Stimulated activated CD8-positive, alpha-beta memory T cell treated with anti-CD3 and anti-CD28 coated beads, Interleukin-4, amount 100 ng/mL, for 1 hour (primary cell): Measurements from ENCODE around the gene GJC1.
A peak's percentile ranks its signal among the peaks of the same experiment; 100 is the strongest.

Source experiments
- DNase-seq, 2 donors: peaks; one replicate each; pipeline ENCODE4 v3.0.0-alpha.2; 2020; ENCODE audit warnings: low read depth in 2 of 2, low spot score in 1 of 2

Gene GJC1

DNA sequence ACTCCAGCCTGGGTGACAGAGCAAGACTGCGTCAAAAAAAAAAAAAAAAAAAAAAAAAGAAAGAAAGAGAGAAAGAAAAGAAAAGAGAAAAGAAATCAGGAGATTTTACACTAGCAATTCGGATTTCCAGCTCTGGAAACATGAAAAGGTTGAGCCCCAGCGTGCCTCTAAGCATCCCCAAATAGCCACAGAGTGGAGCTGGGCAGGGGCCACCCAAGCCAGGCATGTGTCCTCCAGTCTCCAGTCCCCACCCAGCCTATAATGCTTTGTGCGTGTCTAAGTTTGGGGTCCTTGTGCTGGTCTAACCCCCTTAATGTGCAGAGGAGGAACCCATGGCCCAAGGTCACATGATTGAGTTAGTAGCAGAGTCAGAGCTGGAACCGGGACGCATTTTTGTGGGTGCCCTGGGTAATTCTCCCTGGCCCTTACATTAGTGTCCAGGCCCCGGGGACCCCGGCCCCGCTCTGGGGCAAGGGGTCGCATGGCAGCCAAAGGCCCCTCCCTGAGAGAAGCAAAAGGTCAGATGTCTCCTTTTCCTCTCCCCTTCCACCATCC, 51.4 kb downstream of the GJC1 start:
- no peak for DNase-seq

DNA sequence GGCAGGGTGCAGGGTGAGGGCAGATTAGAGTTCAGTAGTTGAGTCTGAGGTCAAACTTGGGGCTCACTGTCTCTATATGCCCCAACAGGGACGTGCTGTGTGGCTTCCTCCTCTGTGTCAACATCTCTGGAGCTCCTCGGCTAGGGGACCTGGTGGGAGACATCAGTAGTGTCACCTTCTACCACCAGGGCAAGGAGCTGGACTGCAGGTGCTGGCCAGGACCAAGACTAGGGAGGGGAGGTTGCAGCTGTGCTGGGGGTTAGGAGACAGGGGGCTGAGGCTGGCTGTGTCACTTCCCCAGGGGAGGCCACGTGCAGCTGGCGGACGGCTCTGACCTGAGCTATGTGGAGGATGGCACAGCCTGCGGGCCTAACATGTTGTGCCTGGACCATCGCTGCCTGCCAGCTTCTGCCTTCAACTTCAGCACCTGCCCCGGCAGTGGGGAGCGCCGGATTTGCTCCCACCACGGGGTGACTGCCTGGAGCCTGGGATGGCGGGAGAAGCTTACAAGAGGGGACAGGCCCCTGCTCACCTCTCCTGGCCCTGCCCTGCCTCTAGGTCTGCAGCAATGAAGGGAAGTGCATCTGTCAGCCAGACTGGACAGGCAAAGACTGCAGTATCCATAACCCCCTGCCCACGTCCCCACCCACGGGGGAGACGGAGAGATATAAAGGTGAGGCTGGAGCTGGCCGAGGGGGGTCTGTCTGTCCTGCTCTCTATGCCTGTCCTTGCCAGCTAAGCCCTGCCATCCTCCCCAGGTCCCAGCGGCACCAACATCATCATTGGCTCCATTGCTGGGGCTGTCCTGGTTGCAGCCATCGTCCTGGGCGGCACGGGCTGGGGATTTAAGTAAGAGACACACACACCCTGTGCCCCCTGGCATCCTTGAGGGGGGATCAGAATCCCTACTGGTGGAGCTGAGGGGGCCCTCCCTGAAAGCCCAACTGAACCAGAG, 52.4 kb downstream of the GJC1 start:
- DNase-seq = no peak

DNA sequence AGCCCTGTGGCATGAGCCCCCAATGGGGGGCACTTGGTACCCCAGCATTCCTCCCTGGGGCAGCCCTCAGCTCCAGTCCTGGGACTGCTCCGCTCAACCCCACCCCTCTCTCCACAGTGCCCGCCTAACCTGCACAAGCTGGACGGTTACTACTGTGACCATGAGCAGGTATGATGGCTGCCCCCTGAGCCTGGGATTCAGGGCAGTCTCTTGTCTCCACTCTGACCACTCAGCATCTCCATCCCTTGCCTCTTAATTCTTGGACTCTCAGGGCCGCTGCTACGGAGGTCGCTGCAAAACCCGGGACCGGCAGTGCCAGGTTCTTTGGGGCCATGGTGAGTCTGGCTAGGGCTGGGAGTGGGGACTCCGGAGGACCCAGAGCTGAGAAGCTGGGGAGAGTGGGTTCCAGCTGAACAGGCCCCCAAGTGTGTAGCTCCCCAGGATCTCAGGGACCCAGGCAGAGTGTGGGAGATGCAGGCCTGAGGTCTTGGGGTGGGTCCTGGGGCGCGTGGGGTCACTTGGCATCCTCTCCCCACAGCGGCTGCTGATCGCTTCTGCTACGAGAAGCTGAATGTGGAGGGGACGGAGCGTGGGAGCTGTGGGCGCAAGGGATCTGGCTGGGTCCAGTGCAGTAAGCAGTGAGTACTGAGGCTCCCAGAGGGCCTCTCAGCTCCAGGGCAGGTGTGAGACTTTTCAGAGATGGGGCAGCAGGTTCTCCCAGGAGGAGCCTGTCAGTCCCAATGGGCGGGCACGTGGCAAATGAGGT, 53.3 kb downstream of the GJC1 start:
- no peak for DNase-seq

DNA sequence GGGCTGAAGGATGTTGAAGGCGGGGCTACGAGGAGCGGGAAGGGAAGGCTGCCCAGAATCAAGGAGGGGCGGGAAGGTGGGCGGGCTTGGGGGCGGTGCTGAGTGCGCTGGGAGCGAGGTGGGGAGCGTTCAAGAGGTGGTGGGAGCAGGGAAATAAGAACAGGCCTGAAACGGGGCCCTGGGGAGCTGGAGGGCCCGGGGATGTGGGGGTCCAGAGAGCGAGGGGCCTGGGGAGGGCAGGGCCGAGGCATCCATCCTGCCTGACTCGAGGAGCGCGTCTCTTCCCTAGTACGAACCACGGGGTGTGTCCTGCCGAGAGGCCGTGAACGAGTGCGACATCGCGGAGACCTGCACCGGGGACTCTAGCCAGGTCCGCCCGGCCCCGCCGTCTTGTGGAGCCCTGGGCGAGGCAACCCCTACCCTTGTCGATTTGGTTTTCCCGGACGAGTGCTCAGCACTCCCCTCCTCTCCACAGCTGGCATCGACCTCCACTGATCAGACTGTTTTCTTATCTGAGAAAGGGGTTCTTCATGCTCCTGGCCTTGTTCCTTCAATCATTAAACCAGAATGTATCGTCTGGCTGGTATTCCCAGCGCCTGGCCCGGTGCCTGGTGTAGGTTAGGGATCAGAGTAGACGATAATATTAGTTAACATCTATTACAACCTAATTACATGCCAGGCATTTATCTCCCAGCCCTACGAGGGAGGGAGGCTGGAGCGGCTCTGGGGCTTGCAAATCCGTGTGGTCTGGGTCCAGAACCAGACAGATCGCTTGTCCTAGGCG, 54.1 kb downstream of the GJC1 start:
- DNase-seq = no peak

DNA sequence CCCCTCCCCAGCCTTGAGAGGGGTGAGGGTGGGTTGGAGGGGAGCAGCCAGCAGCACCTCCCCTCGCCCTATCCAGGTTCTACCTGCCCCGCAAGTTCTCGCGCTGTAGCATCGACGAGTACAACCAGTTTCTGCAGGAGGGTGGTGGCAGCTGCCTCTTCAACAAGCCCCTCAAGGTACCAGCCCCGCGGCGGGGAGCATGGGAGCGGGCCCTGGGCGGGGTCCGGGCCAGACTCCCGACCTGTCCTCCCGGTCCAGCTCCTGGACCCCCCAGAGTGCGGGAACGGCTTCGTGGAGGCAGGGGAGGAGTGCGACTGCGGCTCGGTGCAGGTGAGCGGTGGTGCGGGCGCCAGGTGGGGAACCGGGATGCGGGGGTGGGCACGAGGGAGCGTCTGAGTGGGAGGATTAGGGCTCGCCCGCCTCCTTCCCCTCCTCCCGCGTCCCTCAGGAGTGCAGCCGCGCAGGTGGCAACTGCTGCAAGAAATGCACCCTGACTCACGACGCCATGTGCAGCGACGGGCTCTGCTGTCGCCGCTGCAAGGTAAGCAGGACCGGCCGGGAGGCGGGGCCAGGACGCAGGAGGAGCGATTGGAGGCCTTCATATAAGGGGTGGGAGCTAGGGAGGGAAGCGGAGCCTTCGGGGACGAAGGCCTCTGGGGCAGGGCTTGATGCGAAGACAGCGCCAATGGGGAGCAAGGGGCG, 54.8 kb downstream of the GJC1 start:
- peak; percentile 96 for DNase-seq

DNA sequence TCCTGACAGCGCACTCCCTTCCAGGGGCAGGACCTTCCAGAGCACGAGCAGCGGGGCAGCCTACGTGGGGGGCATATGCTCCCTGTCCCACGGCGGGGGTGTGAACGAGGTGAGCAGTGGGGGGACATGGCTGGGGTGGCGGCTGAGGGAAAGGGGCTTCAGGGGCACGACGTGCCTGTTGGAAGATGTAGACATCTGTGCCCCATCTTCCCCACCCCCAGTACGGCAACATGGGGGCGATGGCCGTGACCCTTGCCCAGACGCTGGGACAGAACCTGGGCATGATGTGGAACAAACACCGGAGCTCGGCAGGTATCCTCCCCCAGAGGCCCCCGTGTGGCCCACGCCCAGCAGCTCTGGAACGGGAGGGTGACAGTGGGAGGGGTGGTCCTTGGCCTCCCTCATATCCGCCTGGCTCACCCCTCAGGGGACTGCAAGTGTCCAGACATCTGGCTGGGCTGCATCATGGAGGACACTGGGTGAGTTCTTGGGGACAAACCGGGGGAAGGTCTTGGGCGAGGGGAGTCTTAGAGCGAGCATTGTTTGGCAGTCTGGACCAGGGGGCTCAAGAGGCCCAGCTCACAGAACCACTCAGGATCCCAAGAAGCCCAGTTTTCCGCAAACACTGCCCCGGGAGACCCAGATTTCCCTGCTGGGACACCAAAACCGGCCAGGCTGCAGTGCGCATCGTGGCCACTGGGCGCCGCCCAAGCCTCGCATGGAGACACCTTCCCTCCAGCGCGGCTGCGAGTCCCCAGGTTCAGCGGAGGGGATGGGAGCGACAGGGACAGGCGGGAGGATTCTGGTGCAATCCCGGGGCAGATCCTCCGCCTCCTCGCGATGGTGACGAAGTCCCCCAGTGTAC, 55.6 kb downstream of the GJC1 start:
- DNase-seq = peak; percentile 66 to 69

DNA sequence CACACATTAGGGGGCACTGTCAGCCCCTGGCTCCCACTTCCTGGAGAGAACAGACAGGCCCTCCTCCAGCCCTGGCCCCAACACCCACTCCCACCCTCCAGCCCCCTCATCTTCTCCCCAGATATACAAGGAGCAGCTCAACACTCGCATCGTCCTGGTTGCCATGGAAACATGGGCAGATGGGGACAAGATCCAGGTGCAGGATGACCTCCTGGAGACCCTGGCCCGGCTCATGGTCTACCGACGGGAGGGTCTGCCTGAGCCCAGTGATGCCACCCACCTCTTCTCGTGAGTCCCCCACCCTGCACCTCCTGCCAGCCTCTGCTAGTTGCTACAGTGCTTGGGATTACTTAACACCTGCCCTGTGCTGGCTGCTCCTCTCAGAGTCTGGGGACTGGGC, 56.9 kb downstream of the GJC1 start:
- no peak for DNase-seq

DNA sequence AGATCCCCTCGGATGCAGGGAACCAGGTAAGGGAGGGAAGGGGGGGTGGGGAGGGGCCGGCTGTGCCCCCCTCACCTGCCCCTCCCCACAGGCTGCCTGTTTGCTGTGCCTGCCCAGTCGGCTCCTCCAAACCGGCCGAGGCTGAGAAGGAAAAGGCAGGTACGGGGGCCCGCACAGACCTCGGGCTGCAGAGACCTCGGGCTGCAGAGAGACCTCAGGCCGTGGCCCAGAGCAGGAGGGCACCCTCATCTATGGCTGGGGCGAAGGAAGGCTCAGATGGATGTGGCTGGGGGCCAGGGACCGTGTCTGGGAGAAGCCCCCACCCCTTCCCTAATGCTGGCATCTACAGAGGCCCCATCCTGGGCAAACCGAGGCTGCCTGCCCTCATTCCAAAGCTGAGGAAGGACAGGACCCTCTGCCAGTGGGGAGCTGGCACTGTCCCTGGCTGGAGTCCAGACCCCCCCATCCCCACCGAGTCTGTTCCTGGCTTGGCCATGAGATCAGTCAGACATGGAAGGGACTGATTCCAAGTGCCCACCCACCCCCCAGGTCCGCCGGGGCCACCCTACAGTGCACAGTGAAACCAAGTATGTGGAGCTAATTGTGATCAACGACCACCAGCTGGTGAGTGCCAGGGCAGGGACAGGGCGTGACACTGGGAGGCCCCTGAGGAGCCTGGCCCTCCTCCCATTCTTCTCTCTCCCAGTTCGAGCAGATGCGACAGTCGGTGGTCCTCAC, 57.6 kb downstream of the GJC1 start:
- DNase-seq = no peak

DNA sequence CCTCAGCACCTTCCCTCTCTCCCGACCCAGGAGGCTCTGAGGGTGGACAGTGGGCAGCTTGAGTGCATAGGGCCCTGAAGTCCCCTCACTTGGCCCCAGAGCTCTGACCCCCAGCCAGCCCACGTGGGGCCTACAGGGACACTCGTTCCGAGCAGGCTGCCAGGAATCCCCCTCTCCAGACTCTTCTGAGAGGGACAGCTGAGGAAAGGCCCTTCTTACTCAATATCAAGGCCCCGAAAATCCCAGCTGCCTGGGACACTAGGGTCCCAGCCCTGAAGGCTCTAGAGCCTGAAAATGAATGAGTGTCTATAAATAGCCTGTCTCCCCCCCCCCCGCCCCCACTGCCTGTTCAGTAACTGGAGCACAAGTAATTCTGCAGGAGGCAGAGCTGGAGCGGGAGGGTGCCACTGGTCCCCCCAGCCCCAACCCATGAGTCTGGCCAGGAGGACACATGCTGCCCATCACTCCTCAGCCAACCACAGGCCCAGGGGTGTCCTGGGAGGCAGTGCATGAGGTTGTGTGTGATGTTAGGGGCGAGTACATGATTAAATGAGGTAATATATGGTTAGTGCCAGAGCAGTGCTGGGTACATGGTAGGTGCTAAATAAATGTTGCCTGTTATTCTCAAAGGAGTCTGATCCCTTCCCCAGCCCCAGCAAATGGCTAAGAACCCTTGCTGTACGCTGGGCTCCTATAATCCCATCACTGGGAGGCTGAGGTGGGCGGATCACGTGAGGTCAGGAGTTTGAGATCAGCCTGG, 59.7 kb downstream of the GJC1 start:
- DNase-seq = no peak

DNA sequence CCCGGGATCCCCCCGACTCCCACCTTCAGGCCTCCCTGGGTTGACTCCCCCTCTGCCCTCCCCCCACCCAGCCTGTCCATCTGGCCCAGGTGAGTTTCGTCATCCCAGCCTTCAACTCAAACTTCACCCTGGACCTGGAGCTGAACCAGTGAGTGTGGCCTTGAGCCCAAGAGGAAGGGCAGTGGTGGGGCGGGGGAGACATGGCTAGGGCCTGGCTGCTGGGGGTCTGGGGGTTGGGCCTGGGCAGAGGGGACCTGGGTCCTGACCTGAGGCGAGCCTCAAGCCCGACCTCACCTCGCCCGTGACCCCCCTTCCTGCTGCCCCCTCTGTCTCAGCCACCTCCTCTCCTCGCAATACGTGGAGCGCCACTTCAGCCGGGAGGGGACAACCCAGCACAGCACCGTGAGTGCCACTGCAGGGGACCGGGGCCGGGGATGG, 60.4 kb downstream of the GJC1 start:
- DNase-seq = no peak

DNA sequence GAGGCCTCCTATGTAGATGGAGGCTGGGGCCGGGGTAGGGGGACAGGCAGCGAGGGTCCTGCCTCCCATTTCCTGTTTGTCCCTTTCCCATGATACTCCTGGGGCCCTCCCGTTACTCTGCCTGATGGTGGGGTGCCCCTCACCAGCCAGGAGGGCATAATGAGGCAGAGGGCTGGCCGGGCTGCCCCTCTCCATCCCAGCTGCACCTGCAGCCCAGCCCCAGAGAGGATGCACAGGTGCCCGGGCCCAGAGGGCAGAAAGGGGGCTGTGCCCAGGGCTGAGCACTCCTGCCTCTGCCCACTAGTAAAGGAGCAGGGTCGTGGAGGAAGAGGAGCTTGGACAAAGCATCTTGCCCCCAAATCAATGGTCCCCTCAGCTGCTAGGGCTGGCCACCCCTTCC, 60.9 kb downstream of the GJC1 start:
- DNase-seq = no peak

DNA sequence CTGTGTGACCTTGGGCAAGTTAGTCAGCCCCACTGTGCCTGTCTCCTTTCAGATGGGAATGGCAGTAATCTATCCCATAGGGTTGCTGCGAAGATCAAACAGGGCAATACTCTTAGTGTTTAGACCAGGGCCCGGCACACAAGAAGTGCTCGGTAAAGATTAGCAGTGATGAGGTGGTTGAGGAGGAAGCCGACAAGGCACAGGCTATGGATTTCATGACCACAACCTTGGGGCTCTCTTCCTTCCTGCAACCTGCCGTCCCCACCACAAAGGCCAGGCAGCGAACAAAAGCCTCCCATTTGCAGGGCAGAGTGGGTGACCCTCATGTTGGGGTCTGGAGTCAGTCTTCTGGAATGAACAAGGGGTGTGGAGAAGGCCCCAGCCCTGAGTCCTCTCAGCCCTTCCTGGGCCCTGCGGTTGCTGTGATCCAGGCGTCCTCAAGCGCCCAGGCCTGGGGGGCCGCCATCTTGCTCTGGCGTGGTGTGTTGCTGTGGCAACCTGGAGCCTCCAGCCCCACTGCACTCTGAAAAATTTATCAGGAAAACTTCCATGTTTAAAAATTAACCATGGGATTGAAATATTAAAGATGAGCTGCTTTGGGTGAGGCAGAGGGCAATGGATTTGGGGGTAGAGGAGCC, 61.5 kb downstream of the GJC1 start:
- no peak for DNase-seq

DNA sequence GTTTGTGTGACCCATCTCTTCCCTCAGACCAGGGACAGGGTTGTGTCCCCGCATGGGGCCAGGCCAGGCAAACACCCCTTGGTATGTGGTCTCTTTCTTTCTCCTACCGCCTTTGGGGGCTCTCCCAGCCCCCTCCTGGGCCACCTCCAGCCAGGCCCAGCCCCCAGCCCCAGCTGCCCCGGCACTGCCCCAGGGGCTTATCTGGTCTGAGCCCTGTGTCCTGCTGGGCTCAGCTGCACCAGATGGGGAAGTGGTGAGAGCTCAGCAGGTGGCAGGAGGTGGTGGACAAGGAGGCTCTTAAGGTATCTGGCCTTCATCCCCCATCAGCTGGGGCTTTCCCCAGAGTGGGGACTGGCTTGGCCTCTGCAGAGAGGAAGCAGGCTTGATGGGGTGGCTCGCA, 62.6 kb downstream of the GJC1 start:
- DNase-seq = no peak

DNA sequence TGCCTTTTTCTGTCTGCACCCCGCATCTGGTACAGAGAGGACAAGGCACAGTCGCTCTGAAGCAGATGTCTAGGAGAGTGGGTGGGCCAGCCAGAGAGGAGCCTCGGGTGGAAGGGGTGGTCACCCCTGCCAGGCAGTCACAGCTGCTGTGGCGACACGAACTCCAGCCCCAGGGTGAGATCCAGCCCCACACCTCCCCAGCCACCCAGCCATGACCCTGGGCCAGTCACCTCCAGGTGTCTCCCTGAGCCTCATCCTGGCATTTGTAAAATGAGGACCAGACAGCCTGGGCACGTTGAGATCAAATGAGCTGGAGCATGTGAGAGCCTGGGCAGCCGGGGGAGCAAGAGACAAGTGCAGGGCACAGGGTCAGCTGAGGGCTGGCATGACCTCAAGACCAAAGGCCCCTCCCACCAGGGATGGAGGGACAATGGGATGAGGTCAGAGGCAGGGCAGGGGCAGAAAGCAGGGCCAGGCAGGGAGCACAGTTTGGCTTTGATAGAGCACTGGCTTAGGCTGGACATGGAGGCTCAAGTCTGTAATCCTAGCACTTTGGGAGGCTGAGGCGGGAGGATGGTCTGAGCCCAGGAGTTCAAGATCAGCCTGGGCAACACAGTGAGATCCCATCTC, 63.6 kb downstream of the GJC1 start:
- no peak for DNase-seq

DNA sequence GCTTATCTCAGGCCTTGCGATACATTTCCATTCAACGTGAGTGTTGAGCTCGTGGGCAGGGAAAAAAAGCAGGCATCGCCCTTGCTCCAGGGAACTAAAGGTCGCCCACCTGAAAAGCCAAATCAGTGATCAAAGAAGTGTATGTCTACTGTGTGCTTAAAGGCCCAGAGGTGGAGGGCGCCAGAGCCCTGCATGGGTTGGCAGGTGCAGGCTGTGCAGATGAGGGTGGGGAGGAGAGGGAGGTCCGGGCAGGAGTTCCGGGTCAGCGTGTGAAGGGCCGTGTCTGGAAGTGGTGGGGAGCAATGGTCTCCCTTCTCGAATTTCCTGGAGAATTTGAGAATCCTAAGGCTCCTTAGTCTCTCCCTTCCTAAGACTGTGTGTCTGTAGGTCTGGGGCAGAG, 64.1 kb downstream of the GJC1 start:
- DNase-seq = no peak

DNA sequence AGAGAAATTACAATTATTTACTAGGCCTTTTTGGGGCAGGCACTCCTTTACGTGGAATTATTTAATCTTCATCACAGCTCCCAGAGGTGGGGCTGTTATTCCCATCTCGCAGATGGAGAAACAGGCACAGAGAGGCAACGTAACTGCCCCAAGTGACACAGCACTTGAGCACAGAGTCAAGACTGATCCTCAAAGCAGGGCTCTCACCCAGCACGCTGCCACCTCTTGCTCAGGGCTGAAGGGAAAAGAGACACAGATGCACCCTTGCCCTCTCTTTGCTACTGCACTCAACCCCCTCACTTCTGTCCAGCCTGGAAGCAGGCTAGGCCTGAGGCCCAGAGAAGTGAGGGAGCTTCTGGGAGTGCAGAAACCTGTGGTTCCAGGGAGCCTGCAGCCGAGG, 66.9 kb downstream of the GJC1 start:
- no peak for DNase-seq
